VCaP (cell line): ENCODE results near the gene CEMIP.

Experiments
- H3K27ac ChIP-seq: fragments of 450-650 bp; 2 replicates; pipeline ENCODE4 v1.5.1; 2017
- TF ChIP-seq, protein P1 (sequence below): fragments of 450-650 bp; conservative IDR thresholded peaks from 2 replicates; pipeline ENCODE4 v1.5.1; 2017; ENCODE audit warnings: mild to moderate bottlenecking, moderate library complexity

CEMIP gene

DNA sequence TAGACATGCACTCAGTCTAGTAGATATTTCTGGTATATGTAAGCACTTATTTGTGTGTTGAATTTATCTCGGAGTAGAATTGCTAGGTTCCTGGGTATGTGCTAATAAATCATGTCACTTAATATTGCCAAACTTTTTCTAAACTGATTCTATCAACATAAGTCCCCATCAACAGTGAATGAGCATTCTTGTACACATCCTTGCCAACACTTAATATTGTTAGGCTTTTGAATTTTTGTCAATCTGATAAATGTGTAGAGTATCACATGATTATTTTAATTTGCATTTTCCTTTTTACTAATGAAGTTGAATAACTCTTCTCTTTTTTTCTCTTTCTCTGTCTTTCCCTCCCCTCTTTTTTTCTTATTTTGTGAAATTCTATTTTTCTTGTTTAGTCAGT lies 33.3 kb upstream of the CEMIP start:
- TF ChIP-seq, protein P1, sequence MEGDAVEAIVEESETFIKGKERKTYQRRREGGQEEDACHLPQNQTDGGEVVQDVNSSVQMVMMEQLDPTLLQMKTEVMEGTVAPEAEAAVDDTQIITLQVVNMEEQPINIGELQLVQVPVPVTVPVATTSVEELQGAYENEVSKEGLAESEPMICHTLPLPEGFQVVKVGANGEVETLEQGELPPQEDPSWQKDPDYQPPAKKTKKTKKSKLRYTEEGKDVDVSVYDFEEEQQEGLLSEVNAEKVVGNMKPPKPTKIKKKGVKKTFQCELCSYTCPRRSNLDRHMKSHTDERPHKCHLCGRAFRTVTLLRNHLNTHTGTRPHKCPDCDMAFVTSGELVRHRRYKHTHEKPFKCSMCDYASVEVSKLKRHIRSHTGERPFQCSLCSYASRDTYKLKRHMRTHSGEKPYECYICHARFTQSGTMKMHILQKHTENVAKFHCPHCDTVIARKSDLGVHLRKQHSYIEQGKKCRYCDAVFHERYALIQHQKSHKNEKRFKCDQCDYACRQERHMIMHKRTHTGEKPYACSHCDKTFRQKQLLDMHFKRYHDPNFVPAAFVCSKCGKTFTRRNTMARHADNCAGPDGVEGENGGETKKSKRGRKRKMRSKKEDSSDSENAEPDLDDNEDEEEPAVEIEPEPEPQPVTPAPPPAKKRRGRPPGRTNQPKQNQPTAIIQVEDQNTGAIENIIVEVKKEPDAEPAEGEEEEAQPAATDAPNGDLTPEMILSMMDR = no peak
- no peak overlapping the region for H3K27ac ChIP-seq

DNA sequence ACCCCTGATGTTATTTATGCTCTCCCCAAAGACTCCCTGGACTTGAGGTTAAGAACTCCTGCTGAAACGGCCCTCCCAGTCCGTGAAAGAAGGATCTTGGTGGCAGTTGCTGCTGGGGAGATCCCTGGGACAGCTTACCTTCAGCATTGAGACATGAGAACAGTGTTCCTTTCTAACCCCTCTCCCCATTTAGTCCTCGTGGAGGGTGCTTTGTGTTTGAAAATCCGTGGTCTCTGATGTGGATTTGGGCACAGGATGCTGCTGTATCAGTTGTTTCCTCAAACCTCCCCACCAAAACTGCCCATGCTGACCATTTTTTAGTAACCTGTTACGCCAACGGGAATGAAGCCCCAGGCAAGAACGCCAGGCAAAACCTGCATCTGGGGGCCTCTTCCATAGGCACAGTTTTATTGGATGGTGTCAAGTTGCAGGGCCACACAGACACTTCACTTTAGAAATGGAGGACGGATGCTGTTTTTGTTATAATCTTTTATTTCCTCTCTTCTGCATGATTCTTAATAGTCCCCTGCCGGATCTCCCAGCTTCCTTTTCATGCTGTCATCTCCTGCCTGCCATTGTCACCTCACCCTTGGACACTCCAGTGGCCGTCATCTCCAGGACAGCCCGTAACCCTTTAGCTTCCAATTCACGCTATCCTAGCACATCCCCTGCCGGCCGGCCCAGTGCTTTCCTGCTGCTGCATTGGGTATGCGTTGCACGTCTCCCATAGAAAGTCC lies 31.7 kb upstream of the CEMIP start:
- TF ChIP-seq, protein P1 = no peak
- H3K27ac ChIP-seq = no peak overlapping the region

DNA sequence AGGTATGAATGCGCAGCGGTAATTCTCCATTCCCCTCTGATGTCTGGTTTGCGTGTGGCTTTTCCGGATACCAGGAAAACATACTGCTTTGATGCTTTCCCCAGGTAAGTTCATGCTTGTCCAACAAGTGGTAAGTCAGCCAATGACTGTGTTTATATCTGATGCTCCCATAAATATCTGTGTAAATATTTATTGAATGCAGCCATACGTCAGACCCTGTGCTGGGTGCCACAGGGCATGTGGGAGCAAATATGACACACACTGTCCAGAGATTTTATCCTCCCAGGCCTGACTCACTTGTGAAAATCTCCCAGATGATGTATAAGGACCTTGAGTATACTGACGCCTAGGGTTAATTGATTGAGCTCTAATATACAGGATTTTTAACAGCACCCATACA lies 29.6 kb upstream of the CEMIP start:
- H3K27ac ChIP-seq = peak overlapping the region; percentile 65
- TF ChIP-seq, protein P1 = no peak

DNA sequence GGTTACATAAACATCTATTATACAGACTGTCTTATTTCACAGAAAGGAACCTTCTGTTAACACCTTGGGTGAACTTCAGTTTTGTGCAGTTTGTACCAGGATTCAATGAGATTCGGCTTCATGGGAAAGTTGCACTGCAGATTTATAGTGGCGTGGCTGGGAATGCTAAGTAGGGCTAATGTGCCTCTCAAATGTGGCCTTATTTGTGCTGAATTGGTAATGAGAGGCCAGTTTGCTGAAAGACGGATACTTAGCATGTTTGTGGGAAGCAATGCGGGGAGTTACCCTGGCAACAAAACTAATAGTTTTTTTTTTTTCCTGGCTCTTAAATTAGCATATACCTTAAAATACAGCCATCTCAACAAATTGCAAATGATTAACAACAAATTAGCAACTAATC lies 28.6 kb upstream of the CEMIP start:
- TF ChIP-seq, protein P1 = no peak

DNA sequence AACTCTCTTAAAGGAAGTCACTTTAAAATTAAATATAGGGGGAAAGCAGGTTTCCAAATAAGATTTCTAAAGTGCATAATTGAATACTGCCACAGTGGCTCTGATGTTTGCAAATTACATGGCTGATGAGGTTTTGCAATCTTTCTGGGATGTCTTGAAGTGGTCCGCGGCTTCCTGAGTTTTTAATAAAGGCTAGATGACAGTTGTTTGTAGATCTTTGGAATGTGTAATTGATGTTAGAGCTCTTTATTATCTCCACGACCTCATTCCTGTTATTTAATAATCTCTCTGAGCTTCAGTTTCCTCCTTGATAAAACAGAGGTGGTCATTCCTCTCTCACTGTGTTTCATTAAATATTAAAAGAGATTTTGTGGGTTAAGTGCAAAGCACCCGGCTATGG lies 27.0 kb upstream of the CEMIP start:
- TF ChIP-seq, protein P1 = no peak
- peak overlapping the region; percentile 6; the same call in 1 of the 2 replicates for H3K27ac ChIP-seq

More for the DNA sequence above, 28.6 kb upstream of the CEMIP start:
- H3K27ac ChIP-seq = peak overlapping the region; percentile 65

DNA sequence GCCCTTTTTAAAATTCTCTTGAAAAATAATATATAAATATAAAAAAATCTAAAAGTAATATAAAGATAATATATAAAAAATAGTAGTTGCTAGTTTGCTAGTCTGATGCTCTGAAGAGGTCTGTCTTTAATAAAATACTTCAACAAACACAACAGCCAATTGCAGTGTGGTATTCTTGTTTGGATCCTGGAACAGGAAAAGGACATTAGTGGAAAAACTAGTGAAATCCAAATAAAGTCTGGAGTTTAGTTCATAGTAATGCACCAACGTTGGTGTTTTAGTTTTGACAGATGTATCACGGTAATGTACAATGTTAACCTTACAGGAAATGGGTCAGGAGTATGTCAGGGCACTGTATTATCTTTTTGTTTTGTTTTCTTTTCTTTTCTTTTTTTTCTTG lies 26.0 kb upstream of the CEMIP start:
- TF ChIP-seq, protein P1 = no peak

DNA sequence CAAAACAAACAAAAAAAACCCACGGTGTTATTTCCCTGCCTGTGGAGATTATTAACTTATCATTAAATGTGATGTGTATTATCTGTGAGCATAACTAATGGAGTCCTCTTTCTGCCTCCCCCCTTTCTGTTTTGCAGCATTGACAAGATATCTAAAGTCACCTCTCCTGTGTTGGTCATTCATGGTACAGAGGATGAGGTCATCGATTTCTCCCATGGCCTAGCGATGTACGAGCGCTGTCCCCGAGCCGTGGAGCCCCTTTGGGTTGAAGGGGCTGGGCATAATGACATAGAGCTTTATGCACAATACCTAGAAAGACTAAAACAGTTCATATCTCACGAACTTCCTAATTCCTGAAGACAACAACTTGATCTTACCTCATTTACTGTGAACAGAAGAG lies 25.2 kb upstream of the CEMIP start:
- TF ChIP-seq, protein P1 = no peak
- no peak overlapping the region for H3K27ac ChIP-seq

More for the DNA sequence above, 26.0 kb upstream of the CEMIP start:
- no peak overlapping the region for H3K27ac ChIP-seq
